DOHH2 (cell line): ENCODE results near the gene DENND1A.

Experiments
- EZH2phosphoT487 ChIP-seq: fragments of 200-600 bp; sonication (generic); IDR thresholded peaks from 2 replicates; pipeline ENCODE4 v1.6.1; 2017; ENCODE audit warnings: borderline replicate concordance, mild to moderate bottlenecking, antibody characterized with exemption, low read length, moderate library complexity, mixed read lengths
- TF ChIP-seq, protein P1 (sequence below): fragments of 200-600 bp; sonication (generic); IDR thresholded peaks from one replicate; pipeline ENCODE4 v1.5.1; 2014; ENCODE audit warnings: antibody characterized with exemption, mild to moderate bottlenecking, low read depth, low read length; ENCODE audit not compliant: poor library complexity, severe bottlenecking

DNA sequence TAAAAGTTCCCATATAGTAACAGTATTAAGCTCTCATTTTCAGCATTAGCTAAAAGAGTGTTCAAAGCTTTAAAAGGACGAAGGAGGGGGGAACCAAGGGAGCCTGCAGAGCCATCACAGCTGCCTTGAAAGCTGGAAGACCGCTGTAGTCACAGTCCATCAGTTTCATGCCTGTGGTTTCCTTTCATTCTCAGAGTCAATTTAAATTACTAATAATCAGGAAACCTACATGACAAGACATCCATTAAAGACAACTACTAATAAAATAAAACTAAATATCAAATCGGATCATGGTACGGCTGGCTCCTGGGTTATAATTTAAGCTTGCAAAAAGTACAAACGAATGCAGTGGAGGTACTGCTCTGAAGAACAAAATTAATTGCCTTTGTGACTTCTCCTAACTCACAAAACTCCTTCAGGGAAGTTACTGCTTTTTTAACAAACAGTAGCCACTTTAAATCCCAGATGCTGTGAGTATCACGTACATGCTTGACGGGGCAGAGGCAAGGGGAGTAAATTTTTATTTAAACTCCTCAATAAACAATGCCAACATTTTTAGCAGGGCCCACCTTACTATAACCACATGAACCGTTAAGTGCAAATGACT, 213.5 kb downstream of the DENND1A start:
- TF ChIP-seq, protein P1, sequence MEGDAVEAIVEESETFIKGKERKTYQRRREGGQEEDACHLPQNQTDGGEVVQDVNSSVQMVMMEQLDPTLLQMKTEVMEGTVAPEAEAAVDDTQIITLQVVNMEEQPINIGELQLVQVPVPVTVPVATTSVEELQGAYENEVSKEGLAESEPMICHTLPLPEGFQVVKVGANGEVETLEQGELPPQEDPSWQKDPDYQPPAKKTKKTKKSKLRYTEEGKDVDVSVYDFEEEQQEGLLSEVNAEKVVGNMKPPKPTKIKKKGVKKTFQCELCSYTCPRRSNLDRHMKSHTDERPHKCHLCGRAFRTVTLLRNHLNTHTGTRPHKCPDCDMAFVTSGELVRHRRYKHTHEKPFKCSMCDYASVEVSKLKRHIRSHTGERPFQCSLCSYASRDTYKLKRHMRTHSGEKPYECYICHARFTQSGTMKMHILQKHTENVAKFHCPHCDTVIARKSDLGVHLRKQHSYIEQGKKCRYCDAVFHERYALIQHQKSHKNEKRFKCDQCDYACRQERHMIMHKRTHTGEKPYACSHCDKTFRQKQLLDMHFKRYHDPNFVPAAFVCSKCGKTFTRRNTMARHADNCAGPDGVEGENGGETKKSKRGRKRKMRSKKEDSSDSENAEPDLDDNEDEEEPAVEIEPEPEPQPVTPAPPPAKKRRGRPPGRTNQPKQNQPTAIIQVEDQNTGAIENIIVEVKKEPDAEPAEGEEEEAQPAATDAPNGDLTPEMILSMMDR = no peak
- no peak for TF ChIP-seq EZH2phosphoT487
